ENCODE measurements around the gene CFAP77. TPM values are rescaled to one million over a fixed set of nuclear protein-coding genes. Genes with fewer than 3 reads are reported as not detected.

The CFAP77 gene
- total and polyA plus RNA-seq, 2 of the 8 experiments (the other 6 are each of a cell fraction or from before 2014, with no cell fraction given), result 0.63 to 0.97 TPM

- H2BK15ac ChIP-seq (ENCODE audit: low read length), result no peak overlapping the region
- no peaks in the 10 kb centered on the region for H3K79me1 ChIP-seq (ENCODE audit: low read depth, low read length)
- H2AK5ac ChIP-seq (ENCODE audit: low read depth, low read length), result no peak overlapping the region
- no peak overlapping the region for H3K27ac ChIP-seq (ENCODE audit: low read depth, low read length)
- H3K27me3 ChIP-seq (replicated peaks in 1 of 4; ENCODE audit: control insufficient read depth in 3 of 4, extremely low read depth in 1 of 4, insufficient read depth in 3 of 4, low read length in 3 of 4), result no peaks in the 10 kb centered on the region
- H3K23ac ChIP-seq (ENCODE audit: insufficient read length), result no peak overlapping the region
- peaks cover 9 to 10% of the 10 kb centered on the region in 2 experiments for H3K9me3 ChIP-seq (ENCODE audit: insufficient read depth in 2 of 2, low read depth in 1 of 2, low read length in 1 of 2)
- H2BK12ac ChIP-seq (ENCODE audit: low read depth, low read length), result no peak overlapping the region
- 79% methylated on average over 2 of the region's 2 CpGs; no CpG with 5 or more reads in 1 of the 2 experiments for WGBS, 2 experiments (ENCODE audit: extremely low coverage in 1 of 2, insufficient coverage in 1 of 2, insufficient read length in 1 of 2, insufficient replicate concordance in 2 of 2, low coverage in 1 of 2, low lambda C conversion rate in 2 of 2, missing lambda C conversion rate in 1 of 2)
- H4K5ac ChIP-seq (ENCODE audit: insufficient read length, low read depth, low read length), result no peak overlapping the region
- no peaks in the 10 kb centered on the region for H3K23me2 ChIP-seq (ENCODE audit: low read depth, low read length)
- no peak for FAIRE-seq
- ChIA-PET CTCF (ENCODE audit: partially characterized antibody) (no interaction called here), POLR2A (ENCODE audit: partially characterized antibody) (no interaction called here)
- H4K91ac ChIP-seq (replicated peaks; ENCODE audit: insufficient read length, low read length), result no peak overlapping the region
- H3K9ac ChIP-seq (replicated peaks in 1 of 4; ENCODE audit: extremely low read depth in 1 of 4, low read depth in 3 of 4, low read length in 3 of 4), result no peak overlapping the region
- H3K4me3 ChIP-seq (ENCODE audit: extremely low read depth in 1 of 4, insufficient read depth in 2 of 4, low read depth in 3 of 4, low read length in 4 of 4), result no peak overlapping the region
- TF ChIP-seq CTCF (IDR thresholded peaks at IDR 0.05; ENCODE audit: control extremely low read depth in 1 of 3, insufficient read depth in 1 of 3, low read depth in 1 of 3, low read length in 3 of 3), result no peak
- TF ChIP-seq SIX5 (IDR thresholded peaks at IDR 0.05; ENCODE audit: low read depth, low read length), result no peak
- TF ChIP-seq SRF (IDR thresholded peaks at IDR 0.05; ENCODE audit: low read depth, low read length), result no peak
- no peak for TF ChIP-seq TAF1 (IDR thresholded peaks at IDR 0.05; ENCODE audit: low read depth, low read length)
- TF ChIP-seq CHD2 (IDR thresholded peaks at IDR 0.05; ENCODE audit: low read length), result no peak
- no peak for TF ChIP-seq CBX5 (IDR thresholded peaks at IDR 0.05; ENCODE audit: low read depth, low read length)
- no peak for TF ChIP-seq E2F6 (IDR thresholded peaks at IDR 0.05)
- no peak overlapping the region for H4K8ac ChIP-seq (ENCODE audit: extremely low read depth, insufficient read depth, low read length)
- H3K79me2 ChIP-seq (ENCODE audit: control insufficient read depth in 1 of 2, insufficient read depth in 2 of 2, low read length in 2 of 2), result no peaks in the 10 kb centered on the region
- no peak overlapping the region for H2BK5ac ChIP-seq (ENCODE audit: low read depth, low read length)
- no peak overlapping the region for H3K4ac ChIP-seq (replicated peaks; ENCODE audit: insufficient read length, low read depth, low read length)
- H3K36me3 ChIP-seq (ENCODE audit: control insufficient read depth in 2 of 4, insufficient read depth in 4 of 4, low read length in 3 of 4), result no peaks in the 10 kb centered on the region
- DNase-seq (ENCODE audit: low read depth in 1 of 2, low spot score in 2 of 2), result no peak
- no peak overlapping the region for H2BK20ac ChIP-seq (ENCODE audit: low read length)
- H2AFZ ChIP-seq (ENCODE audit: low read length), result no peak overlapping the region
- no peaks in the 10 kb centered on the region for H4K20me1 ChIP-seq (replicated peaks in 1 of 2; ENCODE audit: control insufficient read depth in 1 of 2, insufficient read depth in 2 of 2, low read length in 2 of 2)
- H3K56ac ChIP-seq (replicated peaks; ENCODE audit: insufficient read length, low read depth, low read length), result no peak overlapping the region
- H3K14ac ChIP-seq (ENCODE audit: insufficient read length), result no peak overlapping the region
- H3K18ac ChIP-seq (ENCODE audit: extremely low read depth, low read length), result no peak overlapping the region
- H3K4me1 ChIP-seq (replicated peaks in 1 of 4; ENCODE audit: control insufficient read depth in 3 of 4, insufficient read depth in 4 of 4, low read length in 3 of 4), result no peaks in the 10 kb centered on the region
- H2BK120ac ChIP-seq (replicated peaks; ENCODE audit: low read depth, low read length), result no peak overlapping the region
- no peak overlapping the region for H3K4me2 ChIP-seq (ENCODE audit: insufficient read depth in 1 of 2, low read depth in 2 of 2, low read length in 2 of 2)
Observed at GRCh38 chr9:132534832-132535231, 124.8 kb downstream of the CFAP77 start.

Data from H1 (cell line).